Measurements from ENCODE around the gene CYBA.

CYBA gene

DNA sequence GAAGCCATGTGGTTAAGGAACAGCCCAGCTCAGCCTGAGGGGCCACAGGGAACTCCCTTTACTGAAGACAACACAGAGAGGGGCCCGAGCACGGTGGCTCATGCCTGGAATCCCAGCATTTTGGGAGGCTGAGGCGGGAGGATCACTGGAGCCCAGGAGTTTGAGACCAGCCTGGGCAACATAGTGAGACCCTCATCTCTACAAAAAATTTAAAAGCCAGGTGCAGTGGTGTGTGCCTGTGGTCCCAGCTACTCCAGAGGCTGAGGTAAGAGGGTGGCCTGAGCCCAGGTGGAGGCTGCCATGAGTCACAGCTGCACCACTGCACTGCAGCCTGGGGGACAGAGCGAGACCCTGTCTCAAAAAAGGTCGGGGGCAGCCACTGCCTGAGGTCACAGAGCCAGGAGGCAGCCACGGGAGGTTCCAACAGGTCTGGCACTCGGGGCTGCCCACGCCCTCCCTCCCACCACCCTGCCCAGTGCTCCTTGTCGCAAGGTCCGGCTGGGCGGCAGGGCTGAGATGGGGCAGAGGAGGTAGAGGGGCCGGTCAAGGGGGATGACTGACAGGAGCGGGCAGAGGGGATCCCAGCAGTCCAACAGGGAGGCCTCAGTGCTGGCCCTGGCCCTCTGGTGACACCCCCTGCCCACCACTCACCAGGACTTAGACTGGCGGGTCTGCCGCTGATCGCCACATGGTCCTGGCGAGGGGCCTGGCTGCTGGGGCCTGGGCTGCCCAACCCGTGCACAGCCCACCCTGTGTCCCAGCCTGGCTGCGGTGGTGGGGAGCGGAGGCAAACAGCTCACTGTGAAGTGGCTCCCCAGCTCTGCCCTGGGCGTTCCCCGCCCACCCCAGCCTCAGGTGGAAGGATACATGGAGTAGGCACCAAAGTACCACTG is 3.4 kb downstream of the CYBA start:
- TF ChIP-seq, protein P1, sequence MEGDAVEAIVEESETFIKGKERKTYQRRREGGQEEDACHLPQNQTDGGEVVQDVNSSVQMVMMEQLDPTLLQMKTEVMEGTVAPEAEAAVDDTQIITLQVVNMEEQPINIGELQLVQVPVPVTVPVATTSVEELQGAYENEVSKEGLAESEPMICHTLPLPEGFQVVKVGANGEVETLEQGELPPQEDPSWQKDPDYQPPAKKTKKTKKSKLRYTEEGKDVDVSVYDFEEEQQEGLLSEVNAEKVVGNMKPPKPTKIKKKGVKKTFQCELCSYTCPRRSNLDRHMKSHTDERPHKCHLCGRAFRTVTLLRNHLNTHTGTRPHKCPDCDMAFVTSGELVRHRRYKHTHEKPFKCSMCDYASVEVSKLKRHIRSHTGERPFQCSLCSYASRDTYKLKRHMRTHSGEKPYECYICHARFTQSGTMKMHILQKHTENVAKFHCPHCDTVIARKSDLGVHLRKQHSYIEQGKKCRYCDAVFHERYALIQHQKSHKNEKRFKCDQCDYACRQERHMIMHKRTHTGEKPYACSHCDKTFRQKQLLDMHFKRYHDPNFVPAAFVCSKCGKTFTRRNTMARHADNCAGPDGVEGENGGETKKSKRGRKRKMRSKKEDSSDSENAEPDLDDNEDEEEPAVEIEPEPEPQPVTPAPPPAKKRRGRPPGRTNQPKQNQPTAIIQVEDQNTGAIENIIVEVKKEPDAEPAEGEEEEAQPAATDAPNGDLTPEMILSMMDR (conservative IDR thresholded peaks at IDR 0.05; ENCODE audit: low read depth): no peak
- H3K27ac ChIP-seq: no peak overlapping the region
- DNase-seq (ENCODE audit: low spot score): no peak
- POLR2A ChIA-PET (ENCODE audit: low non-redundant PET): no interaction called here
- CTCF ChIA-PET: no interaction called here

DNA sequence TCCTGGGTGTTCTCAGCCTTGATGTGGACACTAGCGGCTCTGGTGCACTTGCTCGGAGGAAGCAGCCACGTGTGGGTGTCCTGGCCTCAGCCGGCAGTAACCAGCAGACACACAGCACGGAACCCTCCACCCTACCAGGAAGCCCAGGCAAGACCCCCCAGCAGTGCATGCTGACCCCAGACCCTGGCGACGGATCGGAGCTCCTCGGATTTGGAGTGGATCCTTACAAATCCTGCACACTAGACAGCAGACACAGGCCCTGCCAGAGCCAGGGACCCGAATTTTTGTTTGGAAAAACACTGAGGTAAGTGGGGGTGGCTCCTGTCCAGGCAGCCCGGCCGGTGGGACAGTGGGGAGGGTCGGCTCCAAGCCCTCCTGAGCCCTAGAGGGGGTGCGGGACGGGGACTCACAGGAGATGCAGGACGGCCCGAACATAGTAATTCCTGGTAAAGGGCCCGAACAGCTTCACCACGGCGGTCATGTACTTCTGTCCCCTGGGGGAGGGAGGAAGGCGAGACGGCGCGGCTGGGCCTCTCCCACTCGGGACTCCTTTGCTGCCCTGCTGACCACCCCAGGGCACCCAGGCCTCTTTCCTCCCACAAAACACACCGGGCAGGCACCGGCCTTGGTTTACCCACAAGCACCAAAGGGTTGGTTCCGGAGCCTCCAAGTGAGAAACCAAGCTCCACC is 4.4 kb downstream of the CYBA start:
- TF ChIP-seq, protein P1 (conservative IDR thresholded peaks at IDR 0.05; ENCODE audit: low read depth): no peak
- no peak overlapping the region for H3K27ac ChIP-seq
- no peak for DNase-seq (ENCODE audit: low spot score)
- CTCF ChIA-PET: no interaction called here
- POLR2A ChIA-PET (ENCODE audit: low non-redundant PET): no interaction called here

DNA sequence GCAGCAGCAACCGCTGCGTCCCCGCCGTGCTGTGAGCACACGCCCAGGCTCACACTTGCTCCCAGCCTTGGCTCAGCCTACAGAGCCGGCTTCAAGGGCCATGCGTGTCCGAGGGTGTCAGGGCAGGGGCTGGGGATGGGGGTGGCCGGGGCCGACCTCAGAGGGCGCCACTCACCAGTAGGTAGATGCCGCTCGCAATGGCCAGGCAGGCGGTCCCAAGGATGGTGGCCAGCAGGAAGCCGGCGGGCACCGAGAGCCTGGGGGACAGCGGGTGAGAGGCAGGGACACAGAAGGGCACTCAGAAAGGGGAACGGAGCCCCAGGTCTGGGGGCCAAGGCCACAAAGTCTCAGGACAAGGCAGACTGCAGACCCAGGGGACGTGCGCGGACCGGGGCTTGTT is 4.9 kb downstream of the CYBA start:
- CTCF ChIA-PET: no interaction called here
- H3K27ac ChIP-seq: no peak overlapping the region
- POLR2A ChIA-PET (ENCODE audit: low non-redundant PET): no interaction called here
- TF ChIP-seq, protein P1 (conservative IDR thresholded peaks at IDR 0.05; ENCODE audit: low read depth): no peak
- no peak for DNase-seq (ENCODE audit: low spot score)

DNA sequence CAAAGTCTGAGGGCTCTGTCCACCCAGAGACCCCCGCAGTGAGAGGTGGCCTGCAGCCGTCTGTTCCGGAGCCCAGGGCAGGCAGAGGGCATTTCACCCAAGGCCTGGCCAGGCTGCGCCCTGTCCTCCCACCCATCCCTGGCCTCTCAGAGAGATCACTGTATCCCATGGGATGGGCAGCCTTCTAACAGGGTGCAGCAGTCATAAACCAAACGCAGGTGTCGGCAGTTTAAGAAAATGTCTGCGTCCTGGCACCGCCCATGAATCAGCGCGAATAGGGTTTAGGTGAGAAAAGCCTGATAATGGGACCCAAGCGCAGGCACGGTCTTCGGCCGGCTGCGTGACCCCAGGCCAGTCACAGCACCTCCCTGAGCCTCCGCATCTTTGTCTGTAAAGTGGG is 5.4 kb downstream of the CYBA start:
- ChIA-PET POLR2A (ENCODE audit: low non-redundant PET) (no interaction called here), CTCF (no interaction called here)
- TF ChIP-seq, protein P1 (conservative IDR thresholded peaks at IDR 0.05; ENCODE audit: low read depth): no peak

DNA sequence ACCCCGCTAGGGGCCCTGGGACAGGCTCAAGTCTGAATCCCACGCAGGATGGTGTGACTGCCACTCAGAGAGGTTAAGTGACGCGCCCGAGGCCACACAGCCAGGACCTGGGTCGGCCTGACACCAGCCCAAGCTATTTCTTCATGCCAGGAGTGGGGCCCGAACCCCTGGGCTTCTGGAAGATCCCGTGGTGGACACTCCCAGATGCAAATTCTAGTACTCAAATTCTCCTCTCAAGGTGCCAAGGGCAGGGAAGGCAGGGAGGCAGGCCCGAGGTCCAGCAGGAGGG is 7.3 kb downstream of the CYBA start:
- POLR2A ChIA-PET (ENCODE audit: low non-redundant PET): no interaction called here
- TF ChIP-seq, protein P1 (conservative IDR thresholded peaks at IDR 0.05; ENCODE audit: low read depth): no peak

More for the DNA sequence above, 5.4 kb downstream of the CYBA start:
- no peak for DNase-seq (ENCODE audit: low spot score)
- no peak overlapping the region for H3K27ac ChIP-seq

DNA sequence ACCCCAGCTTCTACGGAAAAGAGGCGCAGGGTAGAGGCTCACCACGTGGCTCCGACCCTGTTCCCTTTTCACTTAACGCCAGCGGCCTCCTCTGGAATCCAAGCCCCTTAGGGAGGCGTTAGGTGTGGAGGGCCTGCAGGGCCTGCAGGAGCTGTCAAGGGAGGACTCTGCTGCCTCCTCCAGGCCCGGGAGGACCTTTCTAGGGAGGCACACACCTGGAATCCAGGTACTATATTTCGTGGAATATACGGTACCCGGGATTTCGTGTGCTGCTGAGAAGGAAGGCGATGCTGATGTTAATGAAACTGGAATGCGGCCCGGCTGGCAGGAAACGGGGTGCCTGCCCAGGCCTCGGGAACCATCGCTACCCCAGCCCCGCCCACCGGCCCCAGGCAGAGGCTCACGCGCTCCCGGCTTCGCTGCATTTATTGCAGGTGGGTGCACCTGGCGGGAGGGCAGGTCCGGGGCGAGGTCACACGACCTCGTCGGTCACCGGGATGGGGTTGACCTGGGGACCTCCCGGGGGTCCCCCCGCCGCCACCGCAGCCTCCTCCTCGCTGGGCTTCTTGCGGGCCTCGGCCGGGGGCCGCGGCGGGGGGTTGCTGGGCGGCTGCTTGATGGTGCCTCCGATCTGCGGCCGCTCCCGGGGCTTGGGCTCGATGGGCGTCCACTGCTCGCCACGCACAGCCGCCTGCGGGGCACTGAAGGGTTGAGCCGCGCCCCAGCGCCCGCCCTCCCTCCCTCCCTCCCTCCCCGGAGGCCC is 7.8 kb downstream of the CYBA start:
- TF ChIP-seq, protein P1 (conservative IDR thresholded peaks at IDR 0.05; ENCODE audit: low read depth): no peak
- POLR2A ChIA-PET (ENCODE audit: low non-redundant PET): no interaction called here
- DNase-seq (ENCODE audit: low spot score): no peak
- no peak overlapping the region for H3K27ac ChIP-seq
- CTCF ChIA-PET: interaction anchor here (0.6 to 0.7 kb wide), 2 partner anchors 72 to 106 kb away, joined by 3 read pairs; no protein-coding TSS in a partner anchor

More for the DNA sequence above, 7.3 kb downstream of the CYBA start:
- no peak overlapping the region for H3K27ac ChIP-seq
- CTCF ChIA-PET: interaction anchor here (0.7 kb wide), 1 partner anchor 71 kb away, joined by 3 read pairs; no protein-coding TSS in a partner anchor
- no peak for DNase-seq (ENCODE audit: low spot score)
